HFFc6 (cell line): ENCODE data around the gene THADA. TPM values are rescaled to one million over a fixed set of nuclear protein-coding genes. Genes with fewer than 3 reads are reported as not detected.

Experiments used
- DNase-seq: peaks from one replicate; pipeline ENCODE4 v3.0.0-alpha.2; 2018
- H3K27ac Mint-ChIP-seq: 2 replicates; pipeline ENCODE4 v1.8.0; 2020; ENCODE audit warnings: mild to moderate bottlenecking, mixed read lengths
- H3K27me3 Mint-ChIP-seq: 2 replicates; pipeline ENCODE4 v1.8.0; 2021; ENCODE audit warnings: mild to moderate bottlenecking, moderate library complexity, mixed read lengths; ENCODE audit not compliant: insufficient read depth
- H3K36me3 Mint-ChIP-seq: 2 replicates; pipeline ENCODE4 v1.8.0; 2021; ENCODE audit warnings: low read depth, mixed read lengths
- H3K4me1 Mint-ChIP-seq: 2 replicates; pipeline ENCODE4 v1.8.0; 2020; ENCODE audit warnings: low read depth, mixed read lengths
- H3K4me3 Mint-ChIP-seq: 2 replicates; pipeline ENCODE4 v1.8.0; 2020; ENCODE audit warnings: mild to moderate bottlenecking, moderate library complexity, mixed read lengths
- H3K9me3 Mint-ChIP-seq: 2 replicates; pipeline ENCODE4 v1.8.0; 2020; ENCODE audit warnings: mild to moderate bottlenecking, mixed read lengths
- CTCF ChIP-seq: fragments of 200-600 bp; sonication (generic); IDR thresholded peaks from 2 replicates; pipeline ENCODE4 v1.5.0; 2021; ENCODE audit warnings: antibody characterized with exemption, mild to moderate bottlenecking
- total RNA-seq, 6 experiments: library from RNA; stranded (reverse); fragmentation: NEBNext Ultra II Directional; extraction: Animal tissue kit (Norgen Biotek cat#: 25700); gene quantifications; 2 replicates in 1 of 6; 3 replicates in 5 of 6; pipeline ENCODE4 v1.2.3, GENCODE V29; 2021

The THADA gene
- total RNA-seq, 6 experiments from 2014 or later = 14.3 to 20.5 (median 17.3) TPM

GRCh38 chr2:43202289-43202688 is 393.5 kb downstream of the THADA start:
- Mint-ChIP-seq H3K36me3 (no peaks in the 10 kb centered on the region), H3K4me3 (no peak overlapping the region), H3K9me3 (no peaks in the 10 kb centered on the region), H3K27ac (no peak overlapping the region), H3K4me1 (peaks cover 3% of the 10 kb centered on the region; the same call in 1 of the 2 replicates), H3K27me3 (peaks cover 2% of the 10 kb centered on the region)
- no peak for TF ChIP-seq CTCF
- DNase-seq = no peak

DNA sequence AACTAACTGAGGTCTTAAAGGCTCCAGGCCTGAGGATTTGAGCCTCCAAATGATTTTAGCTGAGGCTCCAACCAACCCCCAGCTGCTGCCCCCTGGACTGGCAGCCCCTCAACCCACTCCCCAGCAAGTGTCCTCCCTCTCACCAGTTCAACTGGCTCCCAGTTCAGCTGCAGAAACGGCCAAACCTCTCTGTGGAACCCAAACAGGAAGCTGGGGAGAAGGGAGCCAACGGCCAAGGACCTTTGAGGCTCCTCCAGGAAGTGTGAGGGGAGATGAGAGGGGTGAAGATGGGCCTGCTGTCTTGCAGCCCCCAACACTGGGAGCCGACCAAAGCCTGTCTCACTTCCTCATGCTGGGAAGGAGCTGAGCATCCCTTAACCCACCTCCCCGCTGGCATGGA is 394.3 kb downstream of the THADA start:
- no peaks in the 10 kb centered on the region for H3K36me3 Mint-ChIP-seq
- no peak for TF ChIP-seq CTCF
- no peak overlapping the region for H3K4me3 Mint-ChIP-seq
- peaks cover 2% of the 10 kb centered on the region for H3K27me3 Mint-ChIP-seq
- DNase-seq = no peak
- no peaks in the 10 kb centered on the region for H3K9me3 Mint-ChIP-seq
- no peak overlapping the region for H3K27ac Mint-ChIP-seq
- H3K4me1 Mint-ChIP-seq = peaks cover 8% of the 10 kb centered on the region; the same call in 1 of the 2 replicates

DNA sequence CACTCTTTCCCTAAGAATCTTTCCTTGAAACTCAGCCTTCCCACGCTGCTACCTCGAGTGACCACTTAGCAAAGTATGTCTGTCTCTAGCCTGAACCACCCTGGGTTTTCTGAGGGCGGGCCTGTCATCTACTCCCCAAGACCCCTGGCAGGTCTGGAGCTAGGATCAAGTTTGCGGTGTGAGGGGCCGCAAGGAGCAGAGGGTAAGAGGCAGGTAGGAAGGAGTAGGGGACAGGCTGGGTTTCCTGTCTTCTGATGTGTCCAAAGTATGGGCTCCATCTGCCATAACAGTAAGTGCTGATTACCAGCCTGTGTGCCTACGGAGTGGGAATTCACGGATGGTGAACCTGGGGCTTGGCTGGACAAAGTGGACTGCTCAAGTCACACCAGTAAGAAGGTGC is 394.8 kb downstream of the THADA start:
- no peak for DNase-seq
- peaks cover 10% of the 10 kb centered on the region; the same call in 1 of the 2 replicates for H3K4me1 Mint-ChIP-seq
- H3K27ac Mint-ChIP-seq = no peak overlapping the region
- TF ChIP-seq CTCF = no peak
- H3K27me3 Mint-ChIP-seq = peaks cover 2% of the 10 kb centered on the region
- no peaks in the 10 kb centered on the region for H3K9me3 Mint-ChIP-seq
- H3K4me3 Mint-ChIP-seq = no peak overlapping the region
- H3K36me3 Mint-ChIP-seq = no peaks in the 10 kb centered on the region

DNA sequence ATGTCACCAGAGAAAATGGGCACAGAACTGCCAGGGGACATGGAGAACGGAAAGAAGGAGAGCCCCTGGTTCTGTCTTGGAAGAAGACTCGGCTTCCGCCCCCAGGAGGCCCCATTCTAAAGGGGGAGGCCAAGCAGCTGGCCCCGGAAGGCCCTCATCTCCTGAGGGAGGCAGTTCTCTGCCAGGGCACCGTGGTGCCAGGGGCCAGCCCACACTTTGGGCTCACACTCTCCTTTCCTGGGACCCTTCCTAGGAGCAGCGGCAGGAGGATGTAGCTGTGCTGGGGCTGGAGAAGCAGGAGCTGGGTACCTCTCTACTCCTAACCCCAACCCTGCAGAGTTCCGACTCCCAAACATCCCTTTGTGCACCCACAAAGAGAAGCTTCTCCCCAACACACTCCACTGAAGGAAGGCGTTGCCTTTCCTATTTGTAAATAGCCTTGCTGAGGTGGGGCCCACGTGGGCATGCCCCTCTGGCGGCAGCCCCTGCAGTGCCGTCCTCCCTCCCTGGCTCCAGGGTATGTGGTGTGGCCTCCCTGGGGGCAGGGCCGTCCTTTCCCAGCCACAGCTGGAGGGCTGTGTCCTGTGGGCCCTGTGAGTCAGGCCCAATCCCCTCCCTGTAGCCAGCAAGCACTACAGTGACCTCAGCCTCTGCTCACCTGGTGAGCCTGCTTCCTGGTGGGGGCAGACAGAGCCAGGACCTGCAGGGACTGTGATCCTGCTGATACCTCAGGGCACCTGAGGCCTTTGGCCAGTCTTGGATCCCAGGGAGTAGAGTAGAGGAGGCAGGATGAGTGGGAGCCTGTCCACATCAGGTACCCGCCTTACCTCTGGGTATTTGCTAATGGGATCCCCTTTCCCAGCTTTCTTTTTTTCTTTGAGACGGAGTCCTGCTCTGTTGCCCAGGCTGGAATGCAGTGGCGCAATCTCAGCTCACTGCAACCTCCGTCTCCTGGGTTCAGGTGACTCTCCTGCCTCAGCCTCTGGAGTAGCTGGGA is 396.0 kb downstream of the THADA start:
- TF ChIP-seq CTCF = no peak
- Mint-ChIP-seq H3K27ac (no peak overlapping the region), H3K27me3 (no peaks in the 10 kb centered on the region; the same call in 1 of the 2 replicates), H3K9me3 (no peaks in the 10 kb centered on the region), H3K4me3 (no peak overlapping the region), H3K4me1 (peaks cover 10% of the 10 kb centered on the region; the same call in 1 of the 2 replicates), H3K36me3 (no peaks in the 10 kb centered on the region)
- no peak for DNase-seq

DNA sequence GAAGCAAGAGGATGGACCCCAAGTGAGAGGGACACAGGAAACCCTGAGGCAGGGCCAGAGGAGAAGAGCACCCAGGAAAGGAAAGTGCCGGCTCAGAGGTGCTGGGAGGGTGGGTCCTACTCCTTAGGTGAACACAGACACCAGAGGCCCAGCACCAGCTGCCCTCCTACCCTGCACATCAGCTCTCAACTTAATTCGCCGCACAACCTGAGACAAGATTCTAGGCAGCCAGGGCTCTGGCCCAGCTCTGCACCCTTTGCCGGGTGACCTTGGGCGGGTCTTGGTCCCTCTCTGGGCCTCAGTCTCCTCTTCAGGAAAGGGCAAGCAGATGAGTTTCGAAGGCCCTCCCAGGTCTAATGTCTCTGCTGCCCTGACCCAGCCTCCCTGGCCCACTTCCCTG is 397.6 kb downstream of the THADA start:
- DNase-seq = no peak
- TF ChIP-seq CTCF = no peak
- Mint-ChIP-seq H3K9me3 (no peaks in the 10 kb centered on the region), H3K4me3 (no peak overlapping the region), H3K4me1 (peaks cover 10% of the 10 kb centered on the region; the same call in 1 of the 2 replicates), H3K27ac (no peak overlapping the region), H3K27me3 (no peaks in the 10 kb centered on the region; the same call in 1 of the 2 replicates), H3K36me3 (no peaks in the 10 kb centered on the region)
